ENCODE results near the gene SDK2. TPM values are rescaled to one million over a fixed set of nuclear protein-coding genes. Genes with fewer than 3 reads are reported as not detected.

SDK2 gene
- total and polyA plus RNA-seq, 4 experiments from 2014 or later, result 0.49 to 2.9 (median 2.2) TPM; not detected in 1

GRCh38 chr17:73404246-73404645 lies 240.0 kb downstream of the SDK2 start:
- no peak overlapping the region for H3K27ac Mint-ChIP-seq
- no peak overlapping the region for H3K4me3 Mint-ChIP-seq
- ChIA-PET CTCF (ENCODE audit: partially characterized antibody) (no interaction called here), POLR2A (ENCODE audit: partially characterized antibody) (no interaction called here)
- H3K27ac ChIP-seq (ENCODE audit: low read depth, low read length), result no peak overlapping the region
- H3K9me3 Mint-ChIP-seq, result no peaks in the 10 kb centered on the region
- H3K4me1 Mint-ChIP-seq, result no peaks in the 10 kb centered on the region
- H3K9me3 ChIP-seq (ENCODE audit: control insufficient read depth in 1 of 2, low read length in 2 of 2), result no peaks in the 10 kb centered on the region
- no peak overlapping the region for H3K4me3 ChIP-seq (ENCODE audit: low read length in 2 of 2)
- intact Hi-C loops (cut with micrococcal nuclease), result no loop called here
- H3K27me3 ChIP-seq (ENCODE audit: insufficient read depth, low read length), result no peaks in the 10 kb centered on the region
- DNase-seq, result no peak
- H3K27me3 Mint-ChIP-seq, result peaks cover 0 to 1% of the 10 kb centered on the region in 2 donors
- H3K36me3 Mint-ChIP-seq, result no peaks in the 10 kb centered on the region
- H3K36me3 ChIP-seq (ENCODE audit: insufficient read depth, low read length), result no peaks in the 10 kb centered on the region
- no peaks in the 10 kb centered on the region for H3K4me1 ChIP-seq (ENCODE audit: insufficient read depth, low read length)

GRCh38 chr17:73402466-73402865 lies 241.8 kb downstream of the SDK2 start:
- Histone ChIP-seq H3K27me3 (ENCODE audit: insufficient read depth, low read length) (no peaks in the 10 kb centered on the region), H3K27ac (ENCODE audit: low read depth, low read length) (no peak overlapping the region), H3K9me3 (ENCODE audit: control insufficient read depth in 1 of 2, low read length in 2 of 2) (no peaks in the 10 kb centered on the region), H3K4me3 (ENCODE audit: low read length in 2 of 2) (no peak overlapping the region), H3K4me1 (ENCODE audit: insufficient read depth, low read length) (no peaks in the 10 kb centered on the region), H3K36me3 (ENCODE audit: insufficient read depth, low read length) (no peaks in the 10 kb centered on the region)
- DNase-seq, result no peak
- no peak overlapping the region for H3K4me3 Mint-ChIP-seq
- no peaks in the 10 kb centered on the region for H3K36me3 Mint-ChIP-seq
- H3K27ac Mint-ChIP-seq, result no peak overlapping the region
- no peaks in the 10 kb centered on the region for H3K4me1 Mint-ChIP-seq
- H3K27me3 Mint-ChIP-seq, result no peaks in the 10 kb centered on the region
- no peaks in the 10 kb centered on the region for H3K9me3 Mint-ChIP-seq
- ChIA-PET CTCF (ENCODE audit: partially characterized antibody) (interaction anchor here (1.5 kb wide), 1 partner anchor 32 kb away, joined by 3 read pairs; no protein-coding TSS in a partner anchor), POLR2A (ENCODE audit: partially characterized antibody) (no interaction called here)
- intact Hi-C loops (cut with micrococcal nuclease), result no loop called here

- Mint-ChIP-seq H3K9me3 (no peaks in the 10 kb centered on the region), H3K27ac (peak overlapping the region in 1 of 7 donors; percentile 51), H3K36me3 (no peaks in the 10 kb centered on the region), H3K27me3 (no peaks in the 10 kb centered on the region), H3K4me1 (no peaks in the 10 kb centered on the region), H3K4me3 (no peak overlapping the region)
- DNase-seq, result peak in 3 of 5 donors; percentile 10 to 34 (median 19)
- Histone ChIP-seq H3K4me3 (ENCODE audit: low read length in 2 of 2) (no peak overlapping the region), H3K27ac (ENCODE audit: low read depth, low read length) (no peak overlapping the region), H3K4me1 (ENCODE audit: insufficient read depth, low read length) (no peaks in the 10 kb centered on the region), H3K9me3 (ENCODE audit: control insufficient read depth in 1 of 2, low read length in 2 of 2) (no peaks in the 10 kb centered on the region), H3K36me3 (ENCODE audit: insufficient read depth, low read length) (no peaks in the 10 kb centered on the region), H3K27me3 (ENCODE audit: insufficient read depth, low read length) (no peaks in the 10 kb centered on the region)
- CTCF ChIA-PET (ENCODE audit: partially characterized antibody), result interaction anchor here (1.5 kb wide), 1 partner anchor 32 kb away, joined by 3 read pairs; no protein-coding TSS in a partner anchor
- intact Hi-C loops (cut with micrococcal nuclease), result no loop called here
- POLR2A ChIA-PET (ENCODE audit: partially characterized antibody), result no interaction called here
These were observed 242.3 kb downstream of the SDK2 start for GRCh38 chr17:73401911-73402310.

- Histone ChIP-seq H3K4me3 (ENCODE audit: low read length in 2 of 2) (no peak overlapping the region), H3K27me3 (ENCODE audit: insufficient read depth, low read length) (no peaks in the 10 kb centered on the region), H3K4me1 (ENCODE audit: insufficient read depth, low read length) (no peaks in the 10 kb centered on the region), H3K9me3 (ENCODE audit: control insufficient read depth in 1 of 2, low read length in 2 of 2) (no peaks in the 10 kb centered on the region), H3K27ac (ENCODE audit: low read depth, low read length) (no peak overlapping the region), H3K36me3 (ENCODE audit: insufficient read depth, low read length) (no peaks in the 10 kb centered on the region)
- peak overlapping the region in 1 of 7 donors; percentile 7 for H3K27ac Mint-ChIP-seq
- ChIA-PET POLR2A (ENCODE audit: partially characterized antibody) (no interaction called here), CTCF (ENCODE audit: partially characterized antibody) (no interaction called here)
- no peaks in the 10 kb centered on the region for H3K36me3 Mint-ChIP-seq
- no peaks in the 10 kb centered on the region for H3K27me3 Mint-ChIP-seq
- H3K9me3 Mint-ChIP-seq, result no peaks in the 10 kb centered on the region
- no peak for DNase-seq
- no peaks in the 10 kb centered on the region for H3K4me1 Mint-ChIP-seq
- intact Hi-C loops (cut with micrococcal nuclease), result no loop called here
- no peak overlapping the region for H3K4me3 Mint-ChIP-seq
These were observed 243.2 kb downstream of the SDK2 start for GRCh38 chr17:73400915-73401545.

- no peaks in the 10 kb centered on the region for H3K4me1 Mint-ChIP-seq
- no peaks in the 10 kb centered on the region for H3K36me3 Mint-ChIP-seq
- no peaks in the 10 kb centered on the region for H3K4me1 ChIP-seq (ENCODE audit: insufficient read depth, low read length)
- H3K27ac ChIP-seq (ENCODE audit: low read depth, low read length), result no peak overlapping the region
- H3K36me3 ChIP-seq (ENCODE audit: insufficient read depth, low read length), result no peaks in the 10 kb centered on the region
- ChIA-PET POLR2A (ENCODE audit: partially characterized antibody) (no interaction called here), CTCF (ENCODE audit: partially characterized antibody) (no interaction called here)
- DNase-seq, result no peak
- H3K9me3 ChIP-seq (ENCODE audit: control insufficient read depth in 1 of 2, low read length in 2 of 2), result no peaks in the 10 kb centered on the region
- intact Hi-C loops (cut with micrococcal nuclease), result no loop called here
- no peaks in the 10 kb centered on the region for H3K27me3 Mint-ChIP-seq
- no peaks in the 10 kb centered on the region for H3K9me3 Mint-ChIP-seq
- no peaks in the 10 kb centered on the region for H3K27me3 ChIP-seq (ENCODE audit: insufficient read depth, low read length)
- peak overlapping the region in 1 of 7 donors; percentile 26 for H3K27ac Mint-ChIP-seq
- no peak overlapping the region for H3K4me3 Mint-ChIP-seq
- H3K4me3 ChIP-seq (ENCODE audit: low read length in 2 of 2), result no peak overlapping the region
These were observed 245.2 kb downstream of the SDK2 start for GRCh38 chr17:73399056-73399455.

GRCh38 chr17:73397856-73398540 lies 246.2 kb downstream of the SDK2 start:
- Mint-ChIP-seq H3K27ac (no peak overlapping the region), H3K36me3 (no peaks in the 10 kb centered on the region), H3K4me3 (no peak overlapping the region), H3K27me3 (no peaks in the 10 kb centered on the region), H3K4me1 (no peaks in the 10 kb centered on the region), H3K9me3 (no peaks in the 10 kb centered on the region)
- ChIA-PET POLR2A (ENCODE audit: partially characterized antibody) (no interaction called here), CTCF (ENCODE audit: partially characterized antibody) (no interaction called here)
- Histone ChIP-seq H3K36me3 (ENCODE audit: insufficient read depth, low read length) (no peaks in the 10 kb centered on the region), H3K9me3 (ENCODE audit: control insufficient read depth in 1 of 2, low read length in 2 of 2) (no peaks in the 10 kb centered on the region), H3K27ac (ENCODE audit: low read depth, low read length) (no peak overlapping the region), H3K4me3 (ENCODE audit: low read length in 2 of 2) (no peak overlapping the region), H3K4me1 (ENCODE audit: insufficient read depth, low read length) (no peaks in the 10 kb centered on the region), H3K27me3 (ENCODE audit: insufficient read depth, low read length) (no peaks in the 10 kb centered on the region)
- DNase-seq, result no peak
- intact Hi-C loops (cut with micrococcal nuclease), result no loop called here

GRCh38 chr17:73397278-73397826 lies 246.9 kb downstream of the SDK2 start:
- intact Hi-C loops (cut with micrococcal nuclease), result no loop called here
- no peak for DNase-seq
- no peaks in the 10 kb centered on the region for H3K27me3 Mint-ChIP-seq
- H3K27ac Mint-ChIP-seq, result no peak overlapping the region
- no peaks in the 10 kb centered on the region for H3K9me3 Mint-ChIP-seq
- ChIA-PET CTCF (ENCODE audit: partially characterized antibody) (no interaction called here), POLR2A (ENCODE audit: partially characterized antibody) (interaction anchor here (0.8 kb wide), 1 partner anchor 19 kb away, joined by 3 read pairs; no protein-coding TSS in a partner anchor)
- Histone ChIP-seq H3K27ac (ENCODE audit: low read depth, low read length) (no peak overlapping the region), H3K36me3 (ENCODE audit: insufficient read depth, low read length) (no peaks in the 10 kb centered on the region), H3K4me1 (ENCODE audit: insufficient read depth, low read length) (no peaks in the 10 kb centered on the region), H3K4me3 (ENCODE audit: low read length in 2 of 2) (no peak overlapping the region), H3K27me3 (ENCODE audit: insufficient read depth, low read length) (no peaks in the 10 kb centered on the region), H3K9me3 (ENCODE audit: control insufficient read depth in 1 of 2, low read length in 2 of 2) (no peaks in the 10 kb centered on the region)
- H3K4me3 Mint-ChIP-seq, result no peak overlapping the region
- no peaks in the 10 kb centered on the region for H3K4me1 Mint-ChIP-seq
- no peaks in the 10 kb centered on the region for H3K36me3 Mint-ChIP-seq
